GM23248 (cell line): ENCODE data around the gene KLHL3.

Experiments used
- EZH2 ChIP-seq: fragments of 200-600 bp; sonication (generic); IDR thresholded peaks from 2 replicates; pipeline ENCODE4 v1.6.1; 2018; ENCODE audit warnings: antibody characterized with exemption, mild to moderate bottlenecking; ENCODE audit not compliant: insufficient read depth, poor library complexity, severe bottlenecking
- EZH2phosphoT487 ChIP-seq: fragments of 200-600 bp; sonication (generic); IDR thresholded peaks from 2 replicates; pipeline ENCODE4 v1.6.1; 2018; ENCODE audit warnings: antibody characterized with exemption, moderate library complexity, mild to moderate bottlenecking, low read depth; ENCODE audit not compliant: insufficient read depth

DNA sequence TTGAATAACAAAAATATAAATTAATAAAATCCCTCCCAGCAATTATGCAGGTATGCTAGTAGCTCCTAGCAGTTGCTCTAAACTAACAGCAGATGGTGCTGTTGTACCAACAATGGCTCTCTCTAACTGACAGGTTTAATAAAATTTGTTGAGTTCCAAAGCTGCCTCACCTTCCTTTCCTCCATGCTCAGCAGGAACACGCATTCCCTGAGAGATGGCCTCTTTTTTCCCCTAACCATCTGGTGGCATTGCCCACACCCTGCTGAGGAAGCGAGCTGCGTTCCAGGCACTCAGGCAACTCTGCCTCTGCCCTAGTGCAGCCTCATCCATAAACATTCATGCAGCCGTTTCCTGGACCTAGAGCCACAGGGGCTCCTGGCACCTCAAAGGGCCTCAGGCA, 106.2 kb downstream of the KLHL3 start:
- TF ChIP-seq EZH2phosphoT487: no peak
- no peak for TF ChIP-seq EZH2
